ENCODE data around the gene GUCY1A2. TPM values are rescaled to one million over a fixed set of nuclear protein-coding genes. Genes with fewer than 3 reads are reported as not detected.

The GUCY1A2 gene
- total RNA-seq, 3 donors from 2014 or later, result 0.03 to 0.05 TPM; not detected in 1

DNA sequence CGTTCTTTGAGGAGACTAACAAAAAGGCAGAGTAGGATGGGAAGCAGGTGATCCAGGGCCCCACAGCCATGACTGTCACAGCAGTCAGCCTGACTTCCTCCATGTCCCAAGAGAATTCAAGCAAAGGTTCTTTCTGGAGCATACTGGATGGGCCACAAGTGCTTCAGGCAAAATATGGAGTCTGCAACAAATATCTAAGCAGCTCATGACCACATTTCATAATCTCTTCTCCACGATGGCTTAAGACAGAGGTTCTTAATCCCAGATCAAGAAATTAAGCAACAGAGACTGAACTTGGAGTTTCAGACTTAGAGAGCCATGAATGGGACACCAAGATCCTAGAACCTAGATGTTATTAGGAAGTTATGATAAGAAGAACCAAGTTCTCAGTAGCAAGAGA is 31.6 kb downstream of the GUCY1A2 start:
- DNase-seq, result no peak
- ATAC-seq, result no peak
- no peaks in the 10 kb centered on the region for H3K9me3 Mint-ChIP-seq
- no peak overlapping the region for H3K4me3 Mint-ChIP-seq
- H3K36me3 Mint-ChIP-seq (ENCODE audit: insufficient read depth), result no peaks in the 10 kb centered on the region
- H3K4me1 Mint-ChIP-seq (ENCODE audit: low read depth), result no peaks in the 10 kb centered on the region
- no peaks in the 10 kb centered on the region for H3K27me3 Mint-ChIP-seq (ENCODE audit: low read depth)

DNA sequence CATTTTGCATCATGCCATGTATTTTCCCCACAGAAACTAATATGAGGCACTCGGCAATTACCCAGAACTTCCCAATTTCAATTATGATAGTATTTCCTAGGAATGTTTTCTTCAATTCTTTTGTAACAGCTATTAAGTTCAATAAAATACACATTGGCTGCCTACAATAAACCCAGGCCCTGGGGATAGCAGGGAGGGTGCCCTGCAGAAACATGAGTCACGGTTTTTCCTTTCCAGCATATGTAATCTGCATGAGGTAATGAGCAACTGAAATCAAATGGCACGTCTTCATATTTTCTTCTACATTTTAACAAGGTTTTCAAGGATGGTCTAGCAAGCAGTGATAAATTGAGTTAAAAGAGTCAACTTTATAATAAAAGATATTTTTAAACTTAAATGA is 32.0 kb downstream of the GUCY1A2 start:
- Mint-ChIP-seq H3K4me3 (no peak overlapping the region), H3K27me3 (ENCODE audit: low read depth) (peaks cover 2% of the 10 kb centered on the region), H3K9me3 (peaks cover 2% of the 10 kb centered on the region), H3K4me1 (ENCODE audit: low read depth) (no peaks in the 10 kb centered on the region), H3K36me3 (ENCODE audit: insufficient read depth) (no peaks in the 10 kb centered on the region)
- ATAC-seq (no peak), DNase-seq (no peak)

DNA sequence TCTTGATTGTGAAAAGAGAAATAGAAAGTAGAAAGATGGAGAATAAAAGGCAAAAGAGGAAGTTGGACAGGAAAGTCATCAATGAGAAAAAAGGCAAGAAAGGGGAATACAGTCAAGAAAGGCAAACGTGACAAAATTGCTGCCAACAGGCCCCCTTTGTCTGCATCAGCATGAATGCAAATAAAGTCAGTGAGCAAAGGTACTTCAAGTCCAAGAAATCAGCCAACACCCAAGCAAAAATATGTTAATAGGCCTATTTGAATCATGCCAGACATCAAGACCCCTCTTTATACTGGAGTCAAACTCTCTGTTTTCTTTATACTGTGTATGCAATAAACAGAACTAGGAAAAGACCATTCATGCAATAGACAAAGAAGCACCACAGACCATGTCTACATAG is 34.3 kb downstream of the GUCY1A2 start:
- Mint-ChIP-seq H3K27me3 (ENCODE audit: low read depth) (peaks cover 2% of the 10 kb centered on the region), H3K4me1 (ENCODE audit: low read depth) (no peaks in the 10 kb centered on the region), H3K9me3 (peaks cover 2% of the 10 kb centered on the region), H3K36me3 (ENCODE audit: insufficient read depth) (no peaks in the 10 kb centered on the region), H3K4me3 (no peak overlapping the region)
- ATAC-seq (no peak), DNase-seq (no peak)

DNA sequence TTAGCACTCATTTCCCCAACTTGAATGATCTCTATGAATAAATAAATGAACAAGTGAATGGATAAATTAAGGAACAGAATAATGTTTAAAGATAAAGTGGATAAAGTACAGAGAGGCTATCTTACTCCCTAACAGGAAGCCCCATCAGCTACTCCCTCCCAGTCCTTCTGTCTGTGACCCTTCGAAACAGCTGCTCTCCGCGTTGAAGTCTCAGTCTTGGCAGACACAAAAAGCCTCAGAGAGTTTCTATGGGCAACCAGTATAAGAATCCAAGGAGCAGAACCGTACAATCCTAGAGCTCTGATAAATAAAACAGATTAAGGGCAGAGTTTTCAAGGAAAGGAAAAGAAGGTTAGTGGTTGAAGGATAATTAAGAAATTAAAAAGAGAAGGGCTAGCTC is 35.0 kb downstream of the GUCY1A2 start:
- H3K36me3 Mint-ChIP-seq (ENCODE audit: insufficient read depth), result no peaks in the 10 kb centered on the region
- peaks cover 2% of the 10 kb centered on the region for H3K9me3 Mint-ChIP-seq
- H3K27me3 Mint-ChIP-seq (ENCODE audit: low read depth), result peaks cover 2% of the 10 kb centered on the region
- DNase-seq (no peak), ATAC-seq (no peak)
- H3K4me3 Mint-ChIP-seq, result no peak overlapping the region
- no peaks in the 10 kb centered on the region for H3K4me1 Mint-ChIP-seq (ENCODE audit: low read depth)

DNA sequence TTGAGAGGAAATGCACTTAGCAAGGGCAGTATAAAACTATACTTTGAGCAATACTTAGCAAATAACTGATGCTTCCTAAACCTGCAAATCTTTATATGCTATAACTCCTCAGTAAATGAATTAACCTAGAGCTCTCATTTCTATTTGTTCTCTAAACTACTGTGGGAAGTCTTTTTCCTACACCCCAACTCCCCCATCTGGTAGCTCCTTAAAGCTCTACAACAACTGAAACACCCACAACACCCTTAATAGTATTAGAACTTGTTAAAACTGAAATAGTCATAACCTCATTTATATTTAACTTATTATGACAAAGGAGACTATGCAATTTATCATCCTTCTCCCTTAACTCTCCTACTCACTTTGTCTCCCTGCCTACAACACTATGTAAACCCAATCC is 43.4 kb downstream of the GUCY1A2 start:
- ATAC-seq, result no peak
- Mint-ChIP-seq H3K27me3 (ENCODE audit: low read depth) (no peaks in the 10 kb centered on the region), H3K4me3 (no peak overlapping the region), H3K4me1 (ENCODE audit: low read depth) (no peaks in the 10 kb centered on the region), H3K36me3 (ENCODE audit: insufficient read depth) (no peaks in the 10 kb centered on the region), H3K9me3 (no peaks in the 10 kb centered on the region)
- DNase-seq, result no peak

DNA sequence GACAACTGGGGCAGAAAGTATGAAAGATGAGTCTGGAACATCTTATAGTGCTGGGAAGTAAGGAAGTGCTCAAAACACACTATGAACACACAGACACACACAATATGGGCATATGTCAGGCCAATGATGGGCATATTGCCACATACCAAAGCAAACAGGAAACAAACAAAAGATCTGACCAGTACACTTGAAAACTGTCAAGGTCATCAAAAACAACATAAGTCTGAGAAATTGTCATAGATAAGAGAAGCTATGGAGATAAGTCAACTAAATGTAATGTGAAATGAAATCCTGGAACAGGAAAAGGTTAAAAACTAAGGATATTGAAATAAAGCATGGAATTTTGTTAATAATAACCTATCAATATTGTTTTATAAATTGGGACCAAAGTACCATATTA is 46.4 kb downstream of the GUCY1A2 start:
- DNase-seq (no peak), ATAC-seq (no peak)
- Mint-ChIP-seq H3K4me1 (ENCODE audit: low read depth) (no peaks in the 10 kb centered on the region), H3K9me3 (no peaks in the 10 kb centered on the region), H3K4me3 (no peak overlapping the region), H3K27me3 (ENCODE audit: low read depth) (no peaks in the 10 kb centered on the region), H3K36me3 (ENCODE audit: insufficient read depth) (no peaks in the 10 kb centered on the region)

DNA sequence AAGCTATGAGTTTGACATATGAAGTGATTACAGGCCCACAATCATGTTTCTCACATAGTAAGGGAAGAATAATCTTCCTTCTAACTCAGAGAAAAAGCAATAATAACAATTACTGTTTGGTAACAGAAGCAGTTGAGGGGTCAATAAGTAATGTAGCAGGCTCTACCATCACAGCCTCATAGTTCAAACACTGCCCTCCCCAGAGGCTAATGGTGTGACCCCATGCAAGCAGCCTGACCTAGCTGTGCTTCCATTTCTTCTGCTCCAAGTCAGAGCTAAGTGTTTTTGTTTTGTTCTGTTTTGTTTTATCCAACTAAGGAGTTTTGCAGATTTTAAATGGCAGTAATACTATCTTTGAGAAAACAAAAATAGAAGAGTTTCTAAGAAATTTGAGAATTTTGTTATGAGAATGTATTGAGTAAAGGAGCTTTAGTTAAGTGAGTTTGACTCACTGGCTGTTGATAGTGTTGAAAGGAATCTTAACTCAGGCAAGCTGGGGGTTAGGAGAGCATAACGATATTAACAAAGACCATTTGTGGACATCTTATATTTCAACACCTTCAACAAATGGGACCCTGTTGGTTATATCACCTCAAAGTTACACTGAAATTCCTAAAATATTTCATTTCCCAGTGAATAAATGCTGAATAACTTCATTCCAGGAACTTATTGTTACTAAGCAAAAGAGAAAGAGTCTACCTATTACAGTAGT is 48.5 kb downstream of the GUCY1A2 start:
- no peaks in the 10 kb centered on the region for H3K4me1 Mint-ChIP-seq (ENCODE audit: low read depth)
- ATAC-seq, result no peak
- H3K27me3 Mint-ChIP-seq (ENCODE audit: low read depth), result no peaks in the 10 kb centered on the region
- DNase-seq, result no peak
- no peak overlapping the region for H3K4me3 Mint-ChIP-seq
- no peaks in the 10 kb centered on the region for H3K36me3 Mint-ChIP-seq (ENCODE audit: insufficient read depth)
- H3K9me3 Mint-ChIP-seq, result no peaks in the 10 kb centered on the region

DNA sequence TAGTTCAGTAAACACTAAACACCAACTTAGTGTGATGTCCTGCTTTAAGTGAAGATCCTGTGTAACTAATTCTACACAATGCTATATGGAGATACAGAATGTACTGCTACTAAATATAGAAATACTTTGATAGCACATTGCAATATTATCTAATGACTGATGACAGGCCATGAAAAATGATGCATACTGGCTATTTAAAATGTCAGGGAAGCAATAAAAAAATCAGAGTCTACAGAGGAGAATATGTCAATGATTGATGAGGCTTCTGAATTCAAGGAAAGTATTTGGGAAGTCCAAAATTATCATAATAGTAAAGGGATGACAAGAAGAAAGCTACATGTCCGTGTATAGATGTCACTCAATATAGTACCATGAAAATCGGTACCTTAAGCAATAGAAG is 55.3 kb downstream of the GUCY1A2 start:
- Mint-ChIP-seq H3K27me3 (ENCODE audit: low read depth) (no peaks in the 10 kb centered on the region), H3K36me3 (ENCODE audit: insufficient read depth) (no peaks in the 10 kb centered on the region), H3K4me3 (no peak overlapping the region), H3K9me3 (no peaks in the 10 kb centered on the region), H3K4me1 (ENCODE audit: low read depth) (no peaks in the 10 kb centered on the region)
- ATAC-seq (no peak), DNase-seq (no peak)

DNA sequence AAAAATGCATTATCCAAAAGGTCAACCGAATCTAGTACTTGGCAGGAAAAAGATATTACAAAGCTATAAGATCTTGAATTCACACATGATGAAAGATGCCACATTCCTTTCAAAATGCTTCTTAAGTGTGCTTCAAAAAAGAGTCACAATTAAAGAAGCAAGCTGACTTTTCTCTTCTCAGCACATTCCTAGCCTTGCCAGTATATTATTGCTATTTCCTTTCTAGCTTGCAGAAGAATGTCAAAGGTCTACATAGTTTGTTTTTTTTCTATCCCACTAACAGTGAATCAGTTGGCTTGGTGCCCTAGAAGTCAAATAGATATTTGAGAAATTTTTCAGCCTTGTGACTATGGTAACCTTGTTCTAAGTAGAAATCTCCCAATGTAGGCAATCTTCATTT is 56.8 kb downstream of the GUCY1A2 start:
- no peak for ATAC-seq
- no peaks in the 10 kb centered on the region for H3K4me1 Mint-ChIP-seq (ENCODE audit: low read depth)

DNA sequence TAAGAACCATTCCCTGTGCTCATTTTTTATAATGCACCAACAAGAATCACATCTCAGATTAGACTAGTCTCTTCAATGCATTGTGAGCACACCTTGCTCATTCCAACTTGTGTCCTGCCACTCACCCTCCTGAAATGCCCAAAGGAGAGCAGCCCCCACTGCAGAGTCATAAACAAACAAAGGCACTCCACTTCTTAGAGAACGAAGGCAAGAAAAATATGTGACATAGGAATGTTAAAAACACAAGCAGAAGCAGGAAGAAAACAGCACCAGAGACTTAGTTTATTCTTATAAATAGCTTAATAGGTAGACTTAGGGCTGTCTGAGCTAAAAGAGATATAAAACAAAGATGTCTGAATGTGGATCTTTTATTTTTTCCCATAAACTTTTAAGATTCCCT is 57.2 kb downstream of the GUCY1A2 start:
- DNase-seq (no peak), ATAC-seq (no peak)
- H3K27me3 Mint-ChIP-seq (ENCODE audit: low read depth), result no peaks in the 10 kb centered on the region
- H3K9me3 Mint-ChIP-seq, result peaks cover 3% of the 10 kb centered on the region
- no peaks in the 10 kb centered on the region for H3K36me3 Mint-ChIP-seq (ENCODE audit: insufficient read depth)
- H3K4me1 Mint-ChIP-seq (ENCODE audit: low read depth), result no peaks in the 10 kb centered on the region
- no peak overlapping the region for H3K4me3 Mint-ChIP-seq

More for the DNA sequence above, 56.8 kb downstream of the GUCY1A2 start:
- Mint-ChIP-seq H3K36me3 (ENCODE audit: insufficient read depth) (no peaks in the 10 kb centered on the region), H3K27me3 (ENCODE audit: low read depth) (no peaks in the 10 kb centered on the region), H3K4me3 (no peak overlapping the region), H3K9me3 (peaks cover under 1% of the 10 kb centered on the region)
- DNase-seq, result no peak

DNA sequence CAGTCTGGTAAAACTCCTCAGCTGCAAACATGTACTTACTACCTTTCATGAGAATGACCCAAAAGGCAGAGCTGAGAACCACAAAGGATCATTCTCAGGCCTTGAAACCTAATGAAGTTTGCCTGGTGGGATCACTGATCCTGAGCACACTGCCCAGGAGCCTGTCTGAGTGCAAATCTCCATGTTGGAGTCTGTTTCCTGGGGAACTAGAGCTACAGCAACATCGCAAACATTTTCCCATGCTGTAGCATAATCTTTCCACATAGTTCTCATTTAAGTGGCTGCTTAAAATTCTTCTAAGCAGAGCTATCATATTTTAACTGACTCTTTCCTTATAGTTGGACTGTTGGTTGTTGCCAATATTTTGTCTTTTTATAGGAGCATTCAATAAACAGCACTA is 58.5 kb downstream of the GUCY1A2 start:
- no peak for ATAC-seq
- no peaks in the 10 kb centered on the region for H3K36me3 Mint-ChIP-seq (ENCODE audit: insufficient read depth)
- H3K9me3 Mint-ChIP-seq, result peaks cover 7% of the 10 kb centered on the region

DNA sequence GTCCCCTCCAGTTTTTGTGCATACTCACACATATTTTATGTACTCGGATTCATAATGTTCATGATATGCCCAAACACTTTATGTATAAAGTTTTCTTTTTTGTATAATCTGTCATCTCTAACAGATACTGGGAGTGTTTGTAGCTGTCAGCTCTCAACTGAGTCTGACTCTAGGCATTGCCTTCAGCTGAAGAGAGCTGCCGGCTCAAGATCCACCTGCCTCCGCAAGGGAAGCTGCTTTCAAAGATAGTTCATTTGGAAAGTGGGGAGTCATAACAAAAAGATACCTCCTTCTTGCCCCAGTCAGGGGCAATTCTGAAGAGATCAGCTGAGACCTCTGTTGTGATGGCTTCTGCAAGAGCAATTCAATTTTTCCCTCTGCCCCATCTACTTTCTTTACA is 58.9 kb downstream of the GUCY1A2 start:
- DNase-seq, result no peak
- no peaks in the 10 kb centered on the region for H3K27me3 Mint-ChIP-seq (ENCODE audit: low read depth)
- no peaks in the 10 kb centered on the region for H3K4me1 Mint-ChIP-seq (ENCODE audit: low read depth)
- ATAC-seq, result no peak
- H3K9me3 Mint-ChIP-seq, result peaks cover 7% of the 10 kb centered on the region
- H3K36me3 Mint-ChIP-seq (ENCODE audit: insufficient read depth), result no peaks in the 10 kb centered on the region
- H3K4me3 Mint-ChIP-seq, result no peak overlapping the region

More for the DNA sequence above, 58.5 kb downstream of the GUCY1A2 start:
- Mint-ChIP-seq H3K27me3 (ENCODE audit: low read depth) (no peaks in the 10 kb centered on the region), H3K4me3 (no peak overlapping the region), H3K4me1 (ENCODE audit: low read depth) (no peaks in the 10 kb centered on the region)
- DNase-seq, result no peak

DNA sequence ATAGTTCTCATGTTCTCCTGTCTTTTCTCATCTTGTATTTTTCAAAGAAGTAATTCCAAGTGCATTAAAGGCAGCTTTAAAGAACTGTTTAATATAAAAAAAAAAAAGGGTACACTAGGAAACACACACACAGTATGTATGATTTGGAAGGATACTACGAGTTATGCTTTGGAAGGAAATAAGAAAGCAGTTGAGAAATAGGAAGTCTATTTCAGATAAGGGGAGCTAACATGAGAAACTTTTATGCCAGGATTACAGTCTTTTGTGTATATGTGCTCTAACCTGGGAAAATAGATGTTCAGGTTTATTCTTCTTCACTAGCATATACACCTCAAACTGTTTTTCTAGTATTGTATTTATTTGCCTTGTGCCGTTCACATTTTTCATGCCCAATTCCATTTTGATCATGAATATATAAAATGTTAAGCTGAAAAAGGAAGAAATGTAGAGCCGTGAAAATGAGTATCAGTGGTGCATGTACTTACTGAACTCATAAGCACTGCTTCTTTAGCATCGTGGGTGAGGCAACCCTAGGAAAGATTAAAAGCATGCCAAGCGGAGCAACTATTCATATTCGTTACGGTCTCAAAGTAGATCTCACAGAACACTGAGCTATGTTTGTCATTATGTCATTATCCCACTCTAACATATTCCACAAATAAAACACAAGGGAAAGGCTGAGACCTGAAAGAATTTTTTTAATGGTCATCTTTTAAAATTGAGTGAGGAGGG is 59.6 kb downstream of the GUCY1A2 start:
- Mint-ChIP-seq H3K9me3 (peaks cover 12% of the 10 kb centered on the region), H3K36me3 (ENCODE audit: insufficient read depth) (no peaks in the 10 kb centered on the region), H3K4me1 (ENCODE audit: low read depth) (no peaks in the 10 kb centered on the region), H3K27me3 (ENCODE audit: low read depth) (no peaks in the 10 kb centered on the region), H3K4me3 (no peak overlapping the region)
- ATAC-seq, result no peak
- no peak for DNase-seq

DNA sequence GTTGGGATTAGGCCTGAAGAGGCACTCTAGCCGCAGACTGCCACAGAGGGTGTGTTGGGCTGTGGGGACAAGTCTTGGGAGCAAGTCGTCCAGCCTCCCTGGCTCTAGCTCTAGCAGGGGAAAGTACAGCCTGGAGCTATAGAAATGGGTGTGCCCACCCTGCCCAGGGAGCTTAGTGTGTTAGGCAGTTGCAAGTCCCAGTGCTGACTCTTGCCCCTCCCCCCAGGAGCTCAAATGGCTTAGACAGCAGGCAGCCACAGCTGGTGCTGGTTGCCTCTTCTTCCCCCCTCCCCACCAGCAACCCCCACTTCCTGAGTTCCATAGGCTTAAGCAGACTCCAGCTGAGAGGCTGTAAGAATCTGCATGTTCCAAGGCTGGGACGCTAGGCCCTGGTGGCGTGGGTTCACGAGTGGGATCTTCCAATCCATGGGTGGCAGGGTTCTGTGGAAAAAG is 61.2 kb downstream of the GUCY1A2 start:
- H3K4me1 Mint-ChIP-seq (ENCODE audit: low read depth), result no peaks in the 10 kb centered on the region
- DNase-seq (no peak), ATAC-seq (no peak)
- peaks cover 12% of the 10 kb centered on the region for H3K9me3 Mint-ChIP-seq
- no peaks in the 10 kb centered on the region for H3K27me3 Mint-ChIP-seq (ENCODE audit: low read depth)
- no peaks in the 10 kb centered on the region for H3K36me3 Mint-ChIP-seq (ENCODE audit: insufficient read depth)
- no peak overlapping the region for H3K4me3 Mint-ChIP-seq

DNA sequence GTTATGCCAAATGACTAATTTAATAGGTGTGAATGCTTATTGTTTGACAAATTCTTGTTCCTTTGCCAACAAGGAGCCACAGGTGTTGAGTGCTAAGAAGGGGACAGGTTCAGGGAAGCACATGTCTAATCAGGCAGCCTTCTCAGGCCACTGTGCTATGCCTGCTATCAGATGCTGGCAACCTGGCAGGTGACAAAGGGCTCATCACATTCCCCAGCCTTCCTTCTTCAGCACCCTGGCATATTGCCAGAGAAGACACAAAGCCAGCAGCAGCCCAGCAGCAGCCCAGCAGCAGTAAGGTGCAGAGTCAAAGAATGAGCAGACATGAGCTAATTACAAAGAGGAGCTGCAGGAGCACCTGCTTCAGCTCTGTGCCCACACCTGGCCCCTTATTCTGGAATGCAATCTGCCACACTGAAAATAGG is 68.2 kb downstream of the GUCY1A2 start:
- Mint-ChIP-seq H3K9me3 (peaks cover 4% of the 10 kb centered on the region), H3K36me3 (ENCODE audit: insufficient read depth) (no peaks in the 10 kb centered on the region), H3K27me3 (ENCODE audit: low read depth) (no peaks in the 10 kb centered on the region), H3K4me3 (no peak overlapping the region), H3K4me1 (ENCODE audit: low read depth) (no peaks in the 10 kb centered on the region)
- ATAC-seq (no peak), DNase-seq (no peak)

Data from activated T-cell treated with anti-CD3 and anti-CD28 coated beads, Interleukin-2, amount 50 U/mL, for 4 hours (primary cell).